ENCODE data around the gene CALHM4.

DNA sequence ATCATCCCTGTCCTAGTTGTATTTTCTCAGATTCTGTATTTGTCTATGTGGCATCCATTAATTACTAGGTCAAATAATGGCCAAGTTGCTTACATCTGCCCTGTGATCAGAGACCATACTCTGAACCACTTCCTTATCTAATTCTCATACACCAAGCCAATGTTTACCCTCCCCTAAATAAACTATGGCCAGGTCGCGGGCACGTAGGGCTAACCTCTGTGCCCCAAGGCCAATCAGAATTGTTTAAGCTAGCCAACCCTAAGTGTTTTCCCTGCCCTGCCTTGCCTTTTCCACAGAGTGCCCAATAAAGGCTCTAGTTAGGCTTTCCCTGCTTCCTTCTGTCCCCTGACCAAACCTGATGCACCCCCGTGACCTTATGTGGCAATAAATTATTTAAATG lies 2.8 kb upstream of the CALHM4 start:
- TF ChIP-seq POLR2A (IDR thresholded peaks at IDR 0.05) (no peak), POLR2AphosphoS5 (IDR thresholded peaks at IDR 0.05) (no peak)
- TF ChIP-seq, protein P1, sequence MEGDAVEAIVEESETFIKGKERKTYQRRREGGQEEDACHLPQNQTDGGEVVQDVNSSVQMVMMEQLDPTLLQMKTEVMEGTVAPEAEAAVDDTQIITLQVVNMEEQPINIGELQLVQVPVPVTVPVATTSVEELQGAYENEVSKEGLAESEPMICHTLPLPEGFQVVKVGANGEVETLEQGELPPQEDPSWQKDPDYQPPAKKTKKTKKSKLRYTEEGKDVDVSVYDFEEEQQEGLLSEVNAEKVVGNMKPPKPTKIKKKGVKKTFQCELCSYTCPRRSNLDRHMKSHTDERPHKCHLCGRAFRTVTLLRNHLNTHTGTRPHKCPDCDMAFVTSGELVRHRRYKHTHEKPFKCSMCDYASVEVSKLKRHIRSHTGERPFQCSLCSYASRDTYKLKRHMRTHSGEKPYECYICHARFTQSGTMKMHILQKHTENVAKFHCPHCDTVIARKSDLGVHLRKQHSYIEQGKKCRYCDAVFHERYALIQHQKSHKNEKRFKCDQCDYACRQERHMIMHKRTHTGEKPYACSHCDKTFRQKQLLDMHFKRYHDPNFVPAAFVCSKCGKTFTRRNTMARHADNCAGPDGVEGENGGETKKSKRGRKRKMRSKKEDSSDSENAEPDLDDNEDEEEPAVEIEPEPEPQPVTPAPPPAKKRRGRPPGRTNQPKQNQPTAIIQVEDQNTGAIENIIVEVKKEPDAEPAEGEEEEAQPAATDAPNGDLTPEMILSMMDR (IDR thresholded peaks at IDR 0.05) = no peak

All from gastroesophageal sphincter (tissue), 3 donors.